Neuron (in vitro differentiated cells): ENCODE data around the gene ARID5B.
"Not testable (repeated sequence)": the region's sequence is repeated elsewhere in the genome, so short reads cannot be mapped to it uniquely, and the experiment has no call there.

Experiments used
- H2AFZ ChIP-seq: one replicate; pipeline ENCODE4 v1.6.1; 2013; ENCODE audit warnings: low read depth, mild to moderate bottlenecking, inconsistent platforms, low read length, moderate library complexity
- H3K27me3 ChIP-seq: one replicate; pipeline ENCODE4 v1.6.1; 2013; ENCODE audit warnings: low read length; ENCODE audit not compliant: insufficient read depth
- H3K36me3 ChIP-seq: one replicate; pipeline ENCODE4 v1.6.1; 2013; ENCODE audit warnings: low read length; ENCODE audit not compliant: insufficient read depth
- H3K4me1 ChIP-seq: one replicate; pipeline ENCODE4 v1.6.1; 2013; ENCODE audit warnings: low read length; ENCODE audit not compliant: insufficient read depth
- H3K4me3 ChIP-seq: 2 replicates; pipeline ENCODE4 v1.5.1; 2013; ENCODE audit warnings: mild to moderate bottlenecking, low read length, moderate library complexity
- H3K9me3 ChIP-seq: one replicate; pipeline ENCODE4 v1.6.1; 2013; ENCODE audit warnings: low read length

Gene ARID5B

GRCh38 chr10:62028502-62028842 lies 127.0 kb downstream of the ARID5B start:
- H3K4me1 ChIP-seq, H3K4me3 ChIP-seq, H3K36me3 ChIP-seq, H3K9me3 ChIP-seq, H3K27me3 ChIP-seq, H2AFZ ChIP-seq: not testable (repeated sequence)

GRCh38 chr10:62029401-62029800 lies 127.9 kb downstream of the ARID5B start:
- Histone ChIP-seq H3K4me1 (no peaks in the 10 kb centered on the region), H3K27me3 (no peaks in the 10 kb centered on the region), H3K36me3 (no peaks in the 10 kb centered on the region), H2AFZ (no peak overlapping the region), H3K9me3 (no peaks in the 10 kb centered on the region), H3K4me3 (no peak overlapping the region)

- Histone ChIP-seq H3K4me1 (no peaks in the 10 kb centered on the region), H3K36me3 (no peaks in the 10 kb centered on the region), H3K27me3 (no peaks in the 10 kb centered on the region), H3K9me3 (no peaks in the 10 kb centered on the region), H3K4me3 (no peak overlapping the region), H2AFZ (no peak overlapping the region)
Measured at GRCh38 chr10:62031507-62031906, 130.0 kb downstream of the ARID5B start.

GRCh38 chr10:62033125-62033524 lies 131.6 kb downstream of the ARID5B start:
- Histone ChIP-seq H3K4me3 (no peak overlapping the region), H3K27me3 (no peaks in the 10 kb centered on the region)

DNA sequence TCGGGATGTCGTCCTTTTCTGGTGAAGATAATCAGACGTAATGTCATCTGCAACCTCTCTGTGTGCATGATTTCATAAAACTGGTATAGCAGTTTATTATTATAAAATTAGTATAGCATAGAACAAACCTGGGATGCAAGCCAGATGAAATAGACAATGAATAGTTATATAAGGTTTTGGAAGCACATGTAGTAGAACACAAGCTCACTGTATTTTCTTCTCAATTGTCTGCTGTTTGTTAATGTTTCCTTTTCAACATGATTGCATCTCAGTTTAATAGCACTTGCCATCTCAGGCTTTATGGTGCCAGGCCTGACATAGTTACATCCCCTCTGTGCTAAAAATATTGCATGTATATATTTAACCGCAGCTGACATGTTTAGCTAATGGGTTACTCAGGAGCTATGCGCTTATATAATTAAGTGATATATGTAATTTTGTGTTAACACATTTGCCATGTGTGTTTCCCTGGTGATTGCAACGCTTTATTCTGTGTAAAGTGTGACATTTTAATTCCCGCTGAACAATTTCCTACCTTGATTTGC lies 132.7 kb downstream of the ARID5B start:
- Histone ChIP-seq H3K9me3 (no peaks in the 10 kb centered on the region), H3K4me1 (peaks cover 20% of the 10 kb centered on the region), H2AFZ (no peak overlapping the region), H3K4me3 (no peak overlapping the region), H3K27me3 (no peaks in the 10 kb centered on the region), H3K36me3 (no peaks in the 10 kb centered on the region)

More at GRCh38 chr10:62033125-62033524, 131.6 kb downstream of the ARID5B start:
- H3K4me1 ChIP-seq, result peaks cover 10% of the 10 kb centered on the region
- H3K9me3 ChIP-seq, result no peaks in the 10 kb centered on the region
- no peak overlapping the region for H2AFZ ChIP-seq
- H3K36me3 ChIP-seq, result no peaks in the 10 kb centered on the region

GRCh38 chr10:62036186-62037081 lies 134.9 kb downstream of the ARID5B start:
- Histone ChIP-seq H3K27me3 (no peaks in the 10 kb centered on the region), H3K9me3 (no peaks in the 10 kb centered on the region), H3K4me1 (peaks cover 29% of the 10 kb centered on the region), H3K36me3 (no peaks in the 10 kb centered on the region), H3K4me3 (no peak overlapping the region), H2AFZ (no peak overlapping the region)

- no peaks in the 10 kb centered on the region for H3K9me3 ChIP-seq
- H2AFZ ChIP-seq, result no peak overlapping the region
- peaks cover 31% of the 10 kb centered on the region for H3K4me1 ChIP-seq
- H3K4me3 ChIP-seq, result no peak overlapping the region
- no peaks in the 10 kb centered on the region for H3K36me3 ChIP-seq
- no peaks in the 10 kb centered on the region for H3K27me3 ChIP-seq
Measured at GRCh38 chr10:62037166-62037831, 135.8 kb downstream of the ARID5B start.

GRCh38 chr10:62037890-62038608 lies 136.6 kb downstream of the ARID5B start:
- Histone ChIP-seq H3K4me1 (peaks cover 37% of the 10 kb centered on the region), H3K9me3 (no peaks in the 10 kb centered on the region), H2AFZ (no peak overlapping the region), H3K27me3 (no peaks in the 10 kb centered on the region), H3K4me3 (no peak overlapping the region), H3K36me3 (no peaks in the 10 kb centered on the region)

GRCh38 chr10:62038609-62039190 lies 137.2 kb downstream of the ARID5B start:
- Histone ChIP-seq H3K27me3 (no peaks in the 10 kb centered on the region), H3K9me3 (no peaks in the 10 kb centered on the region), H2AFZ (no peak overlapping the region), H3K36me3 (no peaks in the 10 kb centered on the region), H3K4me1 (peaks cover 44% of the 10 kb centered on the region), H3K4me3 (no peak overlapping the region)

DNA sequence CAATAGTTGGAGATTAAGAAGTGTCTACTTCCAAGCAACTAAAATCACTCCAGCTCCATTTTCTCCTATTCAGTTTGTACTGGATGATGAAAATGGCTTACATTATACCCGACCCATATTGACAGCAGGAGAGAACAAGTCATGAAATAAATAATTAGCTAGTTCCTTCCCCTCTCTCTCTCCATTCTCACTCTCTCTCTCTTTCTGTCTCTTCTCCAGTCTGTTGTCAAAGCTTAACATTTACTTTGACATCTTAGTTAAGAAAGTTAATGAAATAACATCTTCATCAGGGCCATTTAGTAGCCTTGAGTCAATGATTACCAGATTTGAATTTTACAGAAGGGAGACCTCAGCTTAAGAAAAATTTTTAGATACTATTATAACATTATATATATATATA lies 138.5 kb downstream of the ARID5B start:
- peaks cover 47% of the 10 kb centered on the region for H3K4me1 ChIP-seq
- no peaks in the 10 kb centered on the region for H3K27me3 ChIP-seq
- no peak overlapping the region for H3K4me3 ChIP-seq
- H3K36me3 ChIP-seq, result no peaks in the 10 kb centered on the region
- no peaks in the 10 kb centered on the region for H3K9me3 ChIP-seq
- no peak overlapping the region for H2AFZ ChIP-seq

- H3K27me3 ChIP-seq, result no peaks in the 10 kb centered on the region
- H3K4me1 ChIP-seq, result peaks cover 51% of the 10 kb centered on the region
- no peak overlapping the region for H2AFZ ChIP-seq
- no peaks in the 10 kb centered on the region for H3K36me3 ChIP-seq
- no peaks in the 10 kb centered on the region for H3K9me3 ChIP-seq
- H3K4me3 ChIP-seq, result no peak overlapping the region
Measured at GRCh38 chr10:62040881-62041280, 139.4 kb downstream of the ARID5B start.

DNA sequence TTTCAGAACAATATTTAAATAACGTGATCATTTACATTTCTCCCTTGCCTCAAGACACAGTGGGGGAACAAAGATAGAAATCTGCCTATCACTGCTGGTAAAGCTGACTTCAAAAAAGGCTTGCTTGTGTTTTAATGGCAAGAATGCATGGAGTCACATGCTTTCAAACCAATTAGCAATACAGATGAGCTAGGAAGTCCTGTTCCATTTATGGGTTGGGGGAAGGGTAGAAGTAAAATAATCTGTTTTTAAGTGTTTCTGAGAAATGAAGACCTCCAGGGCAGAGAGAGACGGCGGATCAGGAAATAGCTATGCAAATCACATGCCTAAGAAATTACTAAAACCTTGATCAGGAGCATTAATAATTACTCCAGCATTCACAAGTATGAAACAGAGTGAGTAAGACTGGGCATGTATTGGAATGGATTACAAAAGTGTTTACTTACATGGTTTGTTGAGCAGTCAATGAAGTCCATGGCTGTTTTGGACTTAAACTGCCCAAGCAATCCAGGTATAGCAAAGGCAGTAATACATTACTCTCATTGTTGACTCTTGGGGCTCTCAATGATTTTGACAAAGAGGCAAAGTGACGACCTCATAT lies 142.0 kb downstream of the ARID5B start:
- Histone ChIP-seq H3K27me3 (no peaks in the 10 kb centered on the region), H2AFZ (peak overlapping the region; percentile 33), H3K4me3 (no peak overlapping the region), H3K9me3 (no peaks in the 10 kb centered on the region), H3K4me1 (peaks cover 64% of the 10 kb centered on the region), H3K36me3 (no peaks in the 10 kb centered on the region)
